SK-N-SH treated with all-trans-retinoic acid at 6 μM for 48 hours (cell line): ENCODE results near the gene CROCC2.

ENCODE experiments used
- ARNTL ChIP-seq: fragments of 450-650 bp; formaldehyde crosslinking; IDR thresholded peaks from 2 replicates; pipeline ENCODE4 v1.5.0; 2020; ENCODE audit warnings: low read depth, mild to moderate bottlenecking, moderate library complexity, borderline replicate concordance
- ESRRG ChIP-seq: fragments of 250-450 bp; sonication (Bioruptor Pico); IDR thresholded peaks from 2 replicates; pipeline ENCODE4 v1.6.1; 2021; ENCODE audit warnings: mild to moderate bottlenecking
- POU6F1 ChIP-seq: fragments of 250-450 bp; sonication (Bioruptor Pico); IDR thresholded peaks from 2 replicates; pipeline ENCODE4 v1.8.0; 2021; ENCODE audit warnings: low read depth, mild to moderate bottlenecking, moderate library complexity, borderline replicate concordance
- PPARA ChIP-seq: fragments of 250-450 bp; sonication (Bioruptor Pico); IDR thresholded peaks from 2 replicates; pipeline ENCODE4 v1.5.0; 2020; ENCODE audit warnings: mild to moderate bottlenecking, borderline replicate concordance
- ZFP3 ChIP-seq: fragments of 250-450 bp; sonication (Bioruptor Pico); IDR thresholded peaks from 2 replicates; pipeline ENCODE4 v1.5.0; 2020; ENCODE audit warnings: mild to moderate bottlenecking, moderate library complexity
- ZFP30 ChIP-seq: fragments of 450-650 bp; formaldehyde crosslinking; IDR thresholded peaks from 2 replicates; pipeline ENCODE4 v1.5.0; 2022; ENCODE audit warnings: mild to moderate bottlenecking, moderate library complexity
- ZNF70 ChIP-seq: fragments of 450-650 bp; formaldehyde crosslinking; IDR thresholded peaks from 2 replicates; pipeline ENCODE4 v1.5.0; 2020; ENCODE audit warnings: mild to moderate bottlenecking, moderate library complexity
- ZNF8 ChIP-seq: fragments of 450-650 bp; formaldehyde crosslinking; IDR thresholded peaks from 2 replicates; pipeline ENCODE4 v1.5.0; 2020; ENCODE audit warnings: mild to moderate bottlenecking, moderate library complexity

DNA sequence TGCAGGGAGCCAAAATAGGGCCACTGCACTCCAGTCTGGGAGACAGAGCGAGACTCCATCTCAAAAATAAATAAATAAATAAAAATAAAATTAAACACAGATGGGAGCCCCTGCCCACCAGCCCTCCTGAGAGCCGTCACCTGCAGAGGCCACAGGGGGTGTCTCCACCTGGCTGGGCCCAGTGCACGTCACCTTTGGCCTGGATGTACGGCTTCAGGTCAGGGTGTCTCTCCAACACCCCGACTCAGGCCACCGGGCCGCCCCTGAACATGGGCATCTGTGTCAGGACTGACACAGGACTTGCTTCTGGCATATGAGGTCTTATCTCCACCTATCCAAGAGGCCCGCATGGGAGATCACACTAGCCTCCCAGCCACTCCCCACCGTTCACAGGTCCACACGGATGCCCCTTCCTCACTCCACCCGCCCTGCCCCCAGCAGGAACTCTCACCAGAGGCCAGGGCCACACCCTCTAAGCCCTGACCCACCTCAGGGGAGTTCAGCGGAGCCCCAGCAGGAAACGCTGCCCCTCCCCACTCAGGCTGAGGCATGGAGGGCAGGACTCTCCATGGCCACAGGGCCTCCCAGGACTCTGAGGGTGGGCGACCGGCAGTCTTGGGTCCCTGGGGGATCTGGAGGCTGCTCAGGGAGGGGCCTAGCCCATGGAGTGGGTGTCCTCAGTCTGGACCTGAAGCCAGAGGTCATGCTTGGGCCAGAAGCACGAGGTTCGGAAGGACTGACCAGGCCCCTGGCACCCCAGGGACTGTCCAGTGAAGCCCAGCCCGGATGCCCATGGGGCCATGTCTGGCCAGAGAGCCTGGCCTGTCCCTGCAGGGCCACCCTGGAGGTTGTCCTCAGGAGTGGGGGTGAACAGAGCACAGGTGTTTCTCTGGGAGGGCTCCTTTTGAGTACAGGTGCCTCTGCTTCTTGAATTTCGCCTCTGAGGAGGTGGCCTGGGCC, 1.6 kb upstream of the CROCC2 start:
- no peak for TF ChIP-seq ZFP30 (CRISPR knock-in tag)
- no peak for TF ChIP-seq ZNF8 (CRISPR knock-in tag)
- TF ChIP-seq POU6F1 (CRISPR knock-in tag), result no peak
- TF ChIP-seq ZNF70 (CRISPR knock-in tag), result no peak
- no peak for TF ChIP-seq ZFP3 (CRISPR knock-in tag)
- TF ChIP-seq ARNTL (CRISPR knock-in tag), result no peak
- TF ChIP-seq PPARA, result no peak
- no peak for TF ChIP-seq ESRRG (CRISPR knock-in tag)
